Umbilical cord (tissue), 2 donors: ENCODE results near the gene EMC8. TPM values are rescaled to one million over a fixed set of nuclear protein-coding genes. Genes with fewer than 3 reads are reported as not detected.
"Not testable (repeated sequence)": the region's sequence is repeated elsewhere in the genome, so short reads cannot be mapped to it uniquely, and the experiment has no call there.

Experiments used
- DNase-seq: peaks from one replicate; pipeline ENCODE4 v3.0.0-alpha.2; 2015; ENCODE audit warnings: low spot score
- total RNA-seq: library from RNA; depleted of rRNA; stranded (reverse); fragments of >200 nt; gene quantifications from one replicate; pipeline ENCODE4 v1.2.3, GENCODE V29; 2014; ENCODE audit warnings: low replicate concordance; ENCODE audit not compliant: insufficient read depth

The EMC8 gene
- 13.5 TPM for total RNA-seq

DNA sequence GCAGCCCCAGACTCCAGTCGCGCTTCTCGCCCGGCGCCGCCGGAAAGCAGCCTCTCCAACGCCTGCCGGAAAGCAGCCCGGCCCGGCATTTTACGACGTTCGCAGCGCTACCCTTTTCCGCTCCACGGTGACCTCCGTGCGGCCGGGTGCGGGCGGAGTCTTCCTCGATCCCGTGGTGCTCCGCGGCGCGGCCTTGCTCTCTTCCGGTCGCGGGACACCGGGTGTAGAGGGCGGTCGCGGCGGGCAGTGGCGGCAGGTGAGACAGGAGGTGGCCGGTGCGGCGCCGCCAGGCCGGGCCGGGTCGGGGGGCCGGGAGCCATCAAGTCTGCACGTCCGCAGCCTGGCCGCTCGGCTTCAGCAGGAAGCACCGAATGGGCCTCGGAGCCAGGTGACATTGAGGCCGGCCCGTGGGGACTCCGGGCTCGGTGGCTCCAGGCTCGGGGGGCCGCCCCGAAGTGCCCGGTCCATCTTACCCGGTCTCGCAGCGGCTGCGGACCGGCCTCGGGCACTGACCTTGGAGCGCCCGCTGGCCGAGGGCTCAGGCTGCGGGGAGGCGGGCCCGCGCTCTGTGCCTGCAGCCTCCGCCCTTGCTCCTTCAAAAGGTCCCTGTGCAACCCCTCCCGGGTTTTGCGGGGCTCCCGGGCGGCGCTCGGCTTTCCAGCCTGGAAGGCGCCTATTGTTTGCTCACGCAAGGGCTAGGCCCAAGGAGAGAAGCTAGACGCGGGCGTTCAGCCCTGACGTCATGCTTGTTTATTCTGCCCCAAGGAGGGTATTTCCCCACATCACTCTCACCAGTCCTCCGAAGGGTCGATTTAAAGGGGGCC lies at the start of gene EMC8, which contains the start of gene COX4I1:
EMC8 (minus strand) TSS at position 48 of the 824 bp plus-strand sequence. CDS start 249 bp downstream, outside the sequence.
COX4I1 (plus strand) TSS at position 199 of the 824 bp plus-strand sequence. CDS start 1,511 bp downstream, outside the sequence.
- peak; percentile 96 for DNase-seq

DNA sequence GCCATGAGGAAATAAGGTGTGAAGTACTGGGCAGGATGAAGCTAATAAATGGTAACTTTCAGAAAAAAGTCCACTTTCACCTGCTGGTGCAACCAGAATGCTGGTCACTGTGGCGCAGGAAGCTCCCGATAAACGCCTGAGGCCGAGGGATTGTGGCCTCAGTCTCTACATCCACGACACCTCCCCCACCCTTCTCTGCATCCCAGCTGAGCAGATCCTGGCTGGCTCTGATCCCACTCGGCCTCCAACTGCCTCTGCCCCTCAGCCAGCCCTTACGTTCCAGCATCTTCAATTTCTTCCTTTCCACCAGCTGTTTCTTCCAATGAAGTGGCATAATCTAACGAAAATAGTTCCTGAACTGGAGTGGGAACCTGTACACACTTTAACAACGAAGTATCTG lies 49.6 kb upstream of the EMC8 start:
- no peak for DNase-seq

DNA sequence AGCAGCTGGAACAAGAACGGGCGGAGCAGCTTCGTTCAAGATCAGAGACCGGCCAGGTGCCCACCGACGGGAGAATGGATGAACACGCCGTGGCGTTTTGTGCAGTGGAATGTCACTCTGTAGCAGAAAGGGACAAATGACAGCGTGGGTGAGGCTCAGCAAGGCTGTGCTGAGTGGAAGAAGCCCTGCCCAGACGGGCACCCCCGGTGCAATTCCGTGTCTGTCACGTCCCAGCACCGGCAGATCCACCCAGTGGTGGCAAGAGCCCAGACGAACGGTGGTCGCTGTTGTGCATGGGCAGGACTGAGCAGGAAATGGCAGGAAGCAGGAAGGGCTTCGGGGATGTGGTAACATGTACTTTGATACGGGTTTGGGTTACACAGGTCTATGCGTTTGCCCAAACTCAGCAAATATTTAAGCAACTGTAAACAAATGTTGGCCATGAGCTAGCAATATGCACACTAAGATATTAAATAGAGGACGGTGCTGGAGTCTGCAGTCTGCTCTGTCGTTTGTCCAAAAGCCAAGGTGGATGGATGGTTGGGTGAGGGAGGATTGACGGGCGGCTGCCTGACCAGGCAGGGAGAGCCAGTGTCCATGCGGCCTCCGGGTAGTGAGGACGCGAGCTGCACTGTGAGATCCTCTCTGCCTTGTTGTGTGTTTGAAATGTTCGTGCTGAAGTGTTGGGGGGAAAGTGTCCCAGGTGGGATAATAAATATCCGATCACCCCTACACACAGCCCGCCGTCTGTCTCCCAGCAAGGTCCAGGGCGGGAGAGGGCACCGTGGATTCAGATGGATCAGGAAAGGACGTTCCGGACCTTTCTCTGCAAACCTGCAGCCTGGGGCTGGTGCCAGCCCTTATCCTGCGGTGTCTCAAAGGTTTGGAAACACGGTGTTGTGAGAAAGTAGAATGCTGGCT lies 48.6 kb upstream of the EMC8 start:
- no peak for DNase-seq

DNA sequence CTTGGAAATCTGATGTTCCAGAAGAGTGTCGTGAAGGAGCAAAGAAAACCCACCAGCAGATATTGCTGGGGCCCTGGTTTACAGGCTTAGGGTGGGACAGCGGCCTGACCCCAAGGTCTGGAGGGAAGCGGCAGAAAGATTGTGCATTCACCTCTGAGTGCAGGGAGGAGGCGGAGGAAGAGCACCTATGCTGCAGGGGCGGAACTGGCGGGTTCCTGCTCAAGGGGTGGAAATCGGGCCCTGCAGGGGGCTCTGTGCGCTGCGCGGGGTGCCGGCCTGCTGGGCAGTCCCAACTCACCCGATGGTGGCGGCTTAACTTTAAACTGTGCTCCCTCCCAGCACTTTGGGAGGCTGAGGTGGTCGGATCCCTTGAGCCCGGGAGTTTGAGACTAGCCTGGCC lies 47.7 kb upstream of the EMC8 start:
- no peak for DNase-seq

DNA sequence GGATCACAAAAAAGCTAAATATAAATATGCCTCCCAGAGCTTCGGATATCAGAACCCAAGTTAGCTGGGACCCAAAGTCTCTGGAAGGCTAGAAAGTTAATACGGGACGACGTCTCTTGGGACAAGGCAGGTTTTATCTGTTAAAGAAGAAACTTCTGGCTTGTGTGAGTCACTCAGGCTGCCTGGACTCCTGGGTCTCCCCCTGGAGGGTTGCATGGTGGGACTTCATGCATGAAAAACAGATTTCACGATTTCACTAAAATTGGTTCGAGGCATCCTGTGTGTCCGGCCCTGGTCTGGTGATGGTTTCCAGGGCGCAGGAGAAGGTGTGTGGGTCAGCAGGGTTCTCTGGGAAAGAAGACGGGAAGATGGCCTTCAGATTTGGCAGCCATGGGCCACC lies 47.1 kb upstream of the EMC8 start:
- no peak for DNase-seq

DNA sequence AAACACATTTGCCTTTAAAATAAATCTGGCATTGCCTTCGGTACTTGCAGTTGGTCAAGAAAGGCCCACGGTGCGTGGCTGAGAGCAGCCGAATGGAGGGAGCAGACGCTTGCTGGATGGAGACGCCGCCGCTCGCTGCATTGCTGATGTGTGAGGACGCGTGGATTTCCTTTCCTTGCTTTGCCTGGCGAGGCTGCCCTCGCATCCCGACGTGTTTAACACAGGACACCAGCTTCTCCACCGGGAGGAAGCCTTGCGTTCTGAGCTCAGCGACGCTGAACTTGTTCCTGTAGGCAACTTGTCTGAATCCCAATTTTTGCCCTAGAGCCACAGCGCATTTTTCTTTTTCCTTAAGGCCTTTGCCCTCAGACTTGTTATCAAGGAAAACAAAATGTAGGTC lies 45.9 kb upstream of the EMC8 start:
- DNase-seq = no peak

DNA sequence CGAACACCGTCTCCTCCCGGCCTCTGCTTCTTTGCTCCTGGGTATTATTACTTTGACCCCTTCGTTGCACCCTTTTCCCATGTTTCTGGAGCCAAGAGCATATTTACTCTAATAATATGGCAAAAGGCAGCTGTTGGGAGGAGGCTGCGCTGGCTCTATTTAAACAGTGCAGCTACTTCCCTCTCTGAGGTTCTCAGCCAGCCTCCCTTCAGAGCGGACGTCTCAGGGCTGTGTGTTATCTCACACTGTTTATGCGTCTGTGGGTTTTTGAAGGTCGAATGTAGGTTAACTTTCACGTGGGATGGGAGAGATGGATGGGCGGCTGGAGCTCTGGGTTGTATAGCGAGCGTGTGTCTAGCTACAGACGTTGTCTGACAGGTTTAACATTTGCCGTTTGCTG lies 45.4 kb upstream of the EMC8 start:
- peak; percentile 65 for DNase-seq

DNA sequence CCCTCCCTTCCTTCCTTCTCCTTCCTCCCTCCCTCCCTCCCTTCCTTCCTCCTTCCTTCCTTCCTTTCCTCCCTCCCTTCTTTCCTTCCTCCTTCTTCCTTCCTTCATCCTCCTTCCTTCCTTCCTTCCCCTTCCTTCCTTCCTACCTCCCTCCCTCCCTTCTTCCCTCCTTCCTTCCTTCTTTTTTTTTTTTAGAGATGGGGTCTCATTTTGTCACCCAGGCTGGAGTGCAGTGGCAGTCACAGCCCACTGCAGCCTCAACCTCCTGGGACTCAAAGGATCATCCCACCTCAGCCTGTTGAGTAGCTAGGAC lies 44.8 kb upstream of the EMC8 start:
- DNase-seq = no peak

DNA sequence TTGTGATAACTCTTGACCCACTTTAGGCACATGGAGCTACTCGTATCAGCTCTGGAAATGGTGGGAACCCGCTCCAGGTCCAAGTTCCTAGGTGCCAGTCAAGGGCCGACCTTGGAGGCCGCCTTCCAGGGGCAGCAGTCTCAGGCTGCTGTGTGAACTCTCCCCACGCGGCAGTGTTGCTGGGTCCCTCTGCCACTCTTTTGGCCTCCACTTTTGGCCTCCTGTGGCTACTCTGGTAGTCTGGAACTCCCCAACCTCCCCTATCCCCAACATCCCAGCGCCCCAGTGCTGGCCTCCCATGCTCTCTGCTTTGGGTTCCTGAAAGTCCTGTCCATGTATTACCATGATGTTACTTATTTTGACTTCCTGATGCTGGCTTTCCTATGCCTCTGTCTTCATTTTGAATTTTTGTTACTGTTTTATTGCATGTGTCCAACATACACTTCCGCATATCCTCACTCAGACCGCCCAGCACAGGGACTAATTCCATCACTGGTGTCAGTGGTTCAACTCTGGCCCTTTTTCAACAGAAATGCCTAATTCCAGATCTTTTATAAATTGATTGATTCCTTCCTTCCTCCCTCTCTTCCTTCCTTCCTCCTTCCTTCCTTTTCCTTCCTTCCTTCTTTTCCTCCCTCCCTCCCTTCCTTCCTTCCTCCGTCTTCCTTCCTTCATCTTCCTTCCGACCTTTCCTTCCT lies 44.3 kb upstream of the EMC8 start:
- no peak for DNase-seq

DNA sequence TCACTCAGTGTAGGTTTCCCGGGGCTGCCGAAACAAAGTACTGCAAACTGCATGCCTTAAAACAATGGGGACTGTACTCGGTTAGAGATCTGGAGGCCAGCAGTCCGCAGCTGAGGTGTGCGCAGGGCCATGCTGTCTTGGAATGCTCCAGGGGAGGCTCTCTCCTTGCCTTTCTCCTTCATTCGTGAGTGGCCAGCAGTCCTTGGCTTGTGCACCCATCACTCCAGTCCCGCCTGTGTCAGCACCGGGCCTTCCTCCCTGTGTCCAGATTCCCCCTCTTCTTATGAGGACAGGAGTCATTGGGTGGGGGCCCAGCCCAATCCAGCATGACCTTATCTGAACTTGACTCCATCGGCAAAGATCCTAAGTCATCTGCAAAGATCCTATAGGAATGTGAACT lies 43.5 kb upstream of the EMC8 start:
- DNase-seq = no peak

DNA sequence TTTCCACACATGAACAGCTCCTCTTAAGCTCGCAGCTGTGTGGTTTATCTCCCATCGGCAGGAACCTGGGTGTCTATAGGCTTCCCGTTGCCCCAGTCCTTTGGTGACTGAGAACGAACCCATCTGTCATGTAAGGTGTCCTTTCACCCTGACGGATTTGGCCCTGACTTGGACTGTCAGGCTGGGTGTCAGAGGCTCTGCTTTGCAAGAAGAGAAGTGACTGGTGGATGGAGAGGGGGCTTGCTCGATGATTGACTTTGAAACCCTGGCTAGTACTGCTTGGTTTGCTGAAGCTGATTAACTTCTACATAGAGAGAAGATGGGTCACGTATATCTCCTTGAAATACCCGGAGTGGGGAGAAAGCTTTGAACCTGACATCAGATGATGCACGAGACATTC lies 43.1 kb upstream of the EMC8 start:
- no peak for DNase-seq

DNA sequence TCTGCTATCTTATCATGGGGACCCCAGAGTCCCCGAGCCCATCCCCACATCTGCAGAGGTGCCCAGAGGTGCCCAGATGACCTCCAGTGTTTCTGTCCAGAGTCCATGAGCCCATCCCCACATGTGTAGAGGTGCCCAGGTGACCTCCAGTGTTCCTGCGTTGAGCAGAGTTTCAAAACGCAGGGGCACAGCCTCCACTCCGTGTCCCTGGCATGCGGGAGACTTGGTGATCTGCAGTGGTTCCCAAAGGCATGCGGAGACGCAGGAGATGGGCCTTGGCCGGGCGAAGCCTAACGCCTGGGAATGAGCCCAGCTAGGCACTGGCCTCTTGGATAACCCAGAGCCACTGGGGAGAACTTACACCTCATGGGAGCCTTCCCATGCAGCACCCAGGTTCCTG lies 41.5 kb upstream of the EMC8 start:
- DNase-seq = no peak

DNA sequence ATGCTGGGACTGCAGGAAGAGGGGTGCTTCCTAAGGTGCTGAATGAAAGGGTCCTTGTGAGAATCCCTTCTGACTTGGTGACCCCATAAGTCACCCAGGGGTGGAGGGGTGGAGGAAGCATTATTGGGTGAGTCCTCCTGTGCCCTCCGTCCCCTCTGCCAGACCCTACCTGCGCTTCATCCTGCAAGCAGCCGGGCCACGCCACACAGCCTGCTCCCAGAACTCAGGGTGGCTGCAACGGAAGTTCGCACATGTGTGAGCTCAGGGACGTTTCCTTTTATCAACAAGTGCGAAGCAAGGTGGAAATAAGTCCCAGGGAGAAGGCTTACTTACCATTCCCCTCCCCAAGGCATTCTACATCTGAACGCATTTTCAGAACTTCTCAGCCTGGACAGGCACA lies 41.1 kb upstream of the EMC8 start:
- no peak for DNase-seq

DNA sequence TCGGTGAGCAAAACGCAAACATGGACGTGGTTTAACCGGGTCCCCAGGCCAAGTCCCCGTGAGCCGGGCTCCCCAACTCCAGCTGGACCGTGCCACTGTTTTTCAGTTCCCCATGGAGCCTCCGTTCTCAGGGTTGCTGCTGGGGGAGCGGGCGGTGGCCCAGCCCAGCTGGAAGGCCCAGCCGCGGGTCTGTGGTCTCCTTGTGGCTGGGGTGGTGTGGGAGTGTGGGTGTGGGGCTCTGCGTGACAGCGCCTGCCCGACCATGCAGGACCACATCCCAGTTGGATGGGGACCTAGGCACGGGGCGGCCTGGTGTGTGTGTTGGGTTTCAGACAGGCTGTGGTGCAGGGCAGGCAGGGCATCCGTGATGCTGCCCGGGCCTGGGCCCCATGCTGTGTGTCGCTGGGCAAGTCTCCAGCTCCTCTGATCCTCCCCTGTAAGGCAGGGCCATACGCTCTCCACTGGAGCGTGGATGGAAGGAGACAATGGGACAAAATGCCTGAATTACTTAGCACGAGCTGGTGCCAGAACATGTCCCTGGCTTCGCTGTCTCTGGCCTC lies 40.4 kb upstream of the EMC8 start:
- DNase-seq = no peak

DNA sequence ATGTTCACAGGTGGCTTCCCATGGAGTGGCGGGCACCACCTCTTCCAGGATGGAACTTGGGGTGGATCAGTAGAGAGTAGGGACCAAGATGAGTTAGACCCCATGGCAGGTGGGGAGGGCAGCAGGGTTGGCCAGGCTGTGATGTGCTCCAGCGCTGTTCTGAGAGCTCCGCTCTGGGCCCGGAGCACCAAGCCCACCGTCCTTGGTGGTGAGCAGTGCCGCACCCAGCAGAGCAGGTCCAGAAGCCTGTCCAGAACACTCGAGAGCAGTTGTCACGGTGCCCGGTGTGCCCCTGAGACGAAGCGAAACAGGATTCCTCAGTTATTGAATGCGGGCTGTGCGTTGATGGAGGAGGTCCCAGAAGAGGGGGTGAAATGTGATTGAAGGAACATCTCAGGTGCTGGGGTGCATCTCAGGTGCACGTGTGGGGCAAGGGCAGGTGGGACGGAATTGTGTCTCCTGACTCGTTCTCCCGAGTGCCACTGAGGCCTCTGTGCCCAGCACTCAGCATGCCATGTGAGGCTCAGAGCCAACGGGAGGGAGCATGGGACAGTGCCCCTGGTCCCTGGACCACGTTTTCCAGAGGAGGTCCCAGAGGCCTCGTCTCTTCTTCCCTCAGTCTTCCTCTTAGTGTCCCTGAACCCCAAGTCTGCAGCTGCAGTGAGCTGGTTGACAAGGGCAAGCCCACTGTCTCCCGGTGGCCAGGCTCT lies 39.7 kb upstream of the EMC8 start:
- DNase-seq = no peak

DNA sequence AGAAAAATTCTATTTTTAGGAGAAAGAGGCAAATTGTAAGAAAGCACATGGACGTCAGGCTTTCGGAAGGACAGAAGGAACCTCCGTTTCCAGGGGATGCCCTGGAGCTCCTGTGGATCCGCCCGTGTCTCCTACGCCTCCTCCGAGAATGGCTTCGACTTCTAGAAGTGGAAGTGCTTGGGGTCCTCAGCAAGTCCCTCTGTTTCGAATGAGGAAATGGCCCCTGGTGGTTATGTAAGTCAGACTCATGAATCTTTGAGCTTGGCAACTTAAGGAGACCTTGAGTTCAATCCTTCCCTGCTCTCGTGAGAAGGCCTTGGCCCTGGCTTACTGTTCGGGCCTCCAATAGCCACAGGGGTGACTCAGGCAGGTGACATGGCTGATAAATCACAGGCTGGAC lies 39.0 kb upstream of the EMC8 start:
- peak; percentile 19 for DNase-seq

DNA sequence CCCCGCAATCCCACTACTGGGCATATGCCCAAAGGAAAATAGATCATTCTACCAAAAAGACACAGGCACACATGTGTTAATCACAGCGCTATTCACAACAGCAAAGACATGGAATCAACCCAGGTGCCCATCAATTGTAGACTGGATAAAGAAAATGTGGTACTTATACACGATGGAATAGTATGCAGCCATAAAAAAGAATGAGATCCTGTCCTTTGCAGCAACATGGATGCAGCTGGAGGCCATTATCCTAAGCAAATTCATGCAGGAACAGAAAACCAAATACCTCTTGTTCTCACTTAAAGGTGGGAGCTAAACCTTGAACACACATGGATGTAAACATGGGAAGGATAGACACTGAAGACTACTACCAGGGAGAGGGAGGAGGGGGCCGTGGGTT lies 38.3 kb upstream of the EMC8 start:
- not testable (repeated sequence) for DNase-seq

DNA sequence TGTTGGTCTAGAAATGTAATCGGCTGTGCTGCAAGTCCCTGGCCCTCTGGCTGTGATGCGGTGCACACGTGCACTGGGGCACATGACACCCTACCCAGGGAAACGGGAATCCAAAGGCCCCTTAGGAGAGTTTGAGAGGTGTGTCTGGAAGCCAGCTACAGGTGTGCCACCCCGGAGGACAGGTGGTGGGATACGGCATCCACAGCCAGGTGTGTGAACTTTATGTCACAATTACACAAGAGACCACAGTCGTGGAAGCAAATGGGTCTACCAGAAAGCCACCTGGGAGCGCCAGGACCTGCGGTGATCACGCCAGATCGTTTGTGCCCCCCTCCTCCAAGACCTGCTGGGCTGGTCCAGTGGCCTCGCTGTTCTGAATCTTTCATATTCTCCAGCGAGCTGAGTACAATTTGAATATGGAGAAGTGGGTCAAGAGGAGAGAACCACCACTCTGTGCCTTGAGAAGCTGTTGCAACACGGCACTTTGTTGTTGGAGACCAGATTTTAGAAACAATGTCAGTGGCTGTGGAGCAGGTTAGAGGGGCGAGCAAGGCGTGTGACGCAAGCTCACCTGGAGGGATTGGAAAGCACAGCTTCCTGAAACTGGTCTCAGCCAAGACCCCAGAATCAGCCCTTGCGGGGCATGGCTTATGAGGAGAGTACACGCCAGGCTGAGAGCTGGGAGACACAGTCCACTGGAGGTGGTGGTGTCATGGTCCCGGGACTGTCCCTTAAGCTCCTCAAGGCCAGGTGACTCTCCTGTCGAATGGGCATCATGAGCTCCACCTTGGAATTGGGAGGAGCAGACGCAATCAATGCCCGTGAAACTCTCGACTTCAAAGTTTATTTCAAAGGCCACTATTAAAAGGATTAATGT lies 37.6 kb upstream of the EMC8 start:
- no peak for DNase-seq

DNA sequence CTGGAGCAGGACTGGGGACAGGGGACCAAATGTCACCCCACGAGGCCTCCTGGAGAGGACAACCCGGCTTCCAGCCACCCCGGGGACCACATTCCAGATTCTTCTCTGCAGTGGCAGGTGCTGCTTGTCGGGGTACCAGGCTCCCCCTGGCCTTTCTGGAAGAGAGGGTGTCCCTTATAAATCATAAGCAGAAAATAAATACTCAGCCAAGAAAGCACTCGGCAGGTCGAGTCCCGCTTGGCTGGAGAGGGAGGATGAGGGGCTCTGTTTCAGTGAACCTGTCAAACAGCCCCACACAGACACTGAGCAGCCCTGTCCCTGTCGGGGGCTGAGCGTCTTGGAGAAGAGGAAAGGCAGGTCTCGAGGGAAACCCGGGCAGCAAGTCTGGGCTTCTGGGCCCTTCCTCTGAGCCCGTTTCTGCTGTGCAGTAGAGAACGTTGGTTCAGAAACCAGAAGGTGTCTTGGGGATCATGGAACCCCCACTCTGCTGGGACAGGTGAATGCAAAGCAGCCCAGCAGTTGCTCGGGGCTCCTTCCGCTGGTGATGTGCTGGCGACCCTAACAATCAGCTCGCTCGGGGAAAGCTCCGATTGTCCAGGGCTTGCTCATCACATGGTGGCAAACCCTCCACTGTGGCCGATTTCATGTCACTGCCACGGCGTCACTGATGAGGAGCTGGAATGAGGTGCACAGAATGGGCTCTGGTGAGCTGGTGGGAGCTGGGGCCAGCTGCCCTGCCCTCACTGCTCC lies 36.8 kb upstream of the EMC8 start:
- no peak for DNase-seq
